GM23338 (cell line): Measurements from ENCODE around the gene CYP26B1. TPM values are rescaled to one million over a fixed set of nuclear protein-coding genes. Genes with fewer than 3 reads are reported as not detected.
"Not testable (repeated sequence)": the region's sequence is repeated elsewhere in the genome, so short reads cannot be mapped to it uniquely, and the experiment has no call there.

Experiments used
- ATAC-seq: fragments of 200-7000 bp; cut with Tn5 transposase; 3 replicates; pipeline ENCODE4 v1.9.1; 2020
- DNase-seq: peaks from one replicate; pipeline ENCODE4 v3.0.0-alpha.2; 2015; ENCODE audit warnings: low spot score
- H2AFZ ChIP-seq: fragments of 200-600 bp; sonication (generic); 2 replicates; pipeline ENCODE4 v1.8.0; 2016; ENCODE audit warnings: antibody characterized with exemption, mild to moderate bottlenecking, moderate library complexity
- H3F3A ChIP-seq: fragments of 200-600 bp; sonication (generic); replicated peaks from 2 replicates; pipeline ENCODE4 v1.8.0; 2017; ENCODE audit warnings: antibody characterized with exemption, mixed run types, low read depth
- H3K27ac ChIP-seq: fragments of 200-600 bp; sonication (generic); 2 replicates; pipeline ENCODE4 v1.6.1; 2016; ENCODE audit warnings: low read depth
- H3K27me3 ChIP-seq: fragments of 200-600 bp; sonication (generic); 2 replicates; pipeline ENCODE4 v1.8.0; 2016; ENCODE audit warnings: mild to moderate bottlenecking, mixed run types, moderate library complexity; ENCODE audit not compliant: insufficient read depth
- H3K36me3 ChIP-seq: fragments of 200-600 bp; sonication (generic); 2 replicates; pipeline ENCODE4 v1.8.0; 2016; ENCODE audit warnings: mild to moderate bottlenecking; ENCODE audit not compliant: insufficient read depth
- H3K4me1 ChIP-seq: fragments of 200-600 bp; sonication (generic); 2 replicates; pipeline ENCODE4 v1.8.0; 2016; ENCODE audit warnings: mild to moderate bottlenecking, moderate library complexity; ENCODE audit not compliant: insufficient read depth
- H3K4me2 ChIP-seq: fragments of 200-600 bp; sonication (generic); 2 replicates; pipeline ENCODE4 v1.7.1; 2017; ENCODE audit warnings: mixed run types
- H3K4me3 ChIP-seq: fragments of 200-600 bp; sonication (generic); 2 replicates; pipeline ENCODE4 v1.6.1; 2016; ENCODE audit warnings: mixed run types
- H3K79me2 ChIP-seq: fragments of 200-600 bp; sonication (generic); replicated peaks from 2 replicates; pipeline ENCODE4 v1.8.0; 2017; ENCODE audit warnings: mild to moderate bottlenecking; ENCODE audit not compliant: insufficient read depth
- H3K9me2 ChIP-seq: fragments of 200-600 bp; sonication (generic); 2 replicates; pipeline ENCODE4 v1.8.0; 2017; ENCODE audit not compliant: insufficient read depth
- H4K20me1 ChIP-seq: fragments of 200-600 bp; sonication (generic); replicated peaks from 2 replicates; pipeline ENCODE4 v1.8.0; 2017; ENCODE audit warnings: mild to moderate bottlenecking; ENCODE audit not compliant: insufficient read depth
- H3K27ac Mint-ChIP-seq: 2 replicates; pipeline ENCODE4 v1.8.0; 2020; ENCODE audit warnings: inconsistent platforms, mild to moderate bottlenecking, moderate library complexity, mixed read lengths
- H3K27me3 Mint-ChIP-seq: 3 replicates; pipeline ENCODE4 v1.8.0; 2022; ENCODE audit warnings: low read depth, mild to moderate bottlenecking, moderate library complexity, mixed read lengths, inconsistent platforms; ENCODE audit not compliant: insufficient read depth, poor library complexity
- H3K36me3 Mint-ChIP-seq: 3 replicates; pipeline ENCODE4 v1.8.0; 2021; ENCODE audit warnings: low read depth, mild to moderate bottlenecking, inconsistent platforms, moderate library complexity, mixed read lengths
- H3K4me1 Mint-ChIP-seq: 3 replicates; pipeline ENCODE4 v1.8.0; 2020; ENCODE audit warnings: mild to moderate bottlenecking, inconsistent platforms, mixed read lengths
- H3K4me3 Mint-ChIP-seq: 3 replicates; pipeline ENCODE4 v1.8.0; 2021; ENCODE audit warnings: moderate library complexity, mild to moderate bottlenecking, inconsistent platforms, mixed read lengths
- H3K9me3 Mint-ChIP-seq: 3 replicates; pipeline ENCODE4 v1.8.0; 2020; ENCODE audit warnings: moderate library complexity, mild to moderate bottlenecking, inconsistent platforms, mixed read lengths
- JUNB ChIP-seq: IDR thresholded peaks from one replicate; pipeline ENCODE4 v1.6.1; 2016; ENCODE audit warnings: antibody characterized with exemption; ENCODE audit not compliant: unreplicated experiment
- REST ChIP-seq: IDR thresholded peaks from one replicate; pipeline ENCODE4 v1.6.1; 2018; ENCODE audit warnings: antibody characterized with exemption; ENCODE audit not compliant: unreplicated experiment
- STAT1 ChIP-seq: IDR thresholded peaks from one replicate; pipeline ENCODE4 v1.6.1; 2016; ENCODE audit warnings: antibody characterized with exemption; ENCODE audit not compliant: unreplicated experiment
- ZNF114 ChIP-seq: fragments of 250-450 bp; sonication (Bioruptor Pico); IDR thresholded peaks from 2 replicates; pipeline ENCODE4 v1.5.0; 2020; ENCODE audit warnings: mild to moderate bottlenecking, moderate library complexity
- ZNF462 ChIP-seq: fragments of 250-450 bp; sonication (Bioruptor Pico); IDR thresholded peaks from 2 replicates; pipeline ENCODE4 v1.5.0; 2020; ENCODE audit warnings: mild to moderate bottlenecking, moderate library complexity
- polyA plus RNA-seq: library from polyadenylated mRNA; unstranded; fragments of >200 nt; fragmentation: Nextera tagmentation; extraction: Ambion mirVana; gene quantifications from 2 replicates; pipeline ENCODE4 v1.2.1, GENCODE V29; 2016
- total RNA-seq: library from RNA; depleted of rRNA; stranded (reverse); fragments of >200 nt; shearing (Covaris generic); gene quantifications from 2 replicates; pipeline ENCODE4 v1.2.3, GENCODE V29; 2014

The CYP26B1 gene
- total and polyA plus RNA-seq, 2 experiments from 2014 or later = 0.05 to 0.31 TPM

- H3K27ac Mint-ChIP-seq, H3K4me2 ChIP-seq, H3K27ac ChIP-seq, H3K4me1 ChIP-seq, H2AFZ ChIP-seq, H3K27me3 ChIP-seq, H3K9me2 ChIP-seq, H3K4me3 Mint-ChIP-seq, DNase-seq, H3K36me3 Mint-ChIP-seq, ATAC-seq, H3K79me2 ChIP-seq, H4K20me1 ChIP-seq, H3K27me3 Mint-ChIP-seq, H3K4me3 ChIP-seq, H3K4me1 Mint-ChIP-seq, H3F3A ChIP-seq, H3K36me3 ChIP-seq: not testable (repeated sequence)
- H3K9me3 Mint-ChIP-seq = peaks cover 11% of the 10 kb centered on the region; the same call in 2 of the 3 replicates
Measured at GRCh38 chr2:72086871-72087633, 60.6 kb downstream of the CYP26B1 start.

- H3K4me1 ChIP-seq = no peaks in the 10 kb centered on the region
- Mint-ChIP-seq H3K36me3 (no peaks in the 10 kb centered on the region; the same call in 2 of the 3 replicates), H3K9me3 (peaks cover 24% of the 10 kb centered on the region), H3K4me1 (peaks cover 7% of the 10 kb centered on the region), H3K27me3 (peaks cover 2% of the 10 kb centered on the region), H3K4me3 (no peak overlapping the region), H3K27ac (no peak overlapping the region)
- no peak overlapping the region for H3K27ac ChIP-seq
- no peak overlapping the region for H3K4me3 ChIP-seq
- H3K36me3 ChIP-seq = no peaks in the 10 kb centered on the region; the same call in 1 of the 2 replicates
- no peak for DNase-seq
- ATAC-seq = no peak
- H2AFZ ChIP-seq = no peak overlapping the region
- H3F3A ChIP-seq = no peaks in the 10 kb centered on the region
- no peaks in the 10 kb centered on the region for H3K9me2 ChIP-seq
- H3K27me3 ChIP-seq = no peaks in the 10 kb centered on the region
- no peak overlapping the region for H3K4me2 ChIP-seq
- TF ChIP-seq JUNB = no peak
- TF ChIP-seq ZNF462 (CRISPR knock-in tag) = no peak
- no peak for TF ChIP-seq REST
- no peak for TF ChIP-seq ZNF114 (CRISPR knock-in tag)
- no peak for TF ChIP-seq STAT1
- no peaks in the 10 kb centered on the region for H4K20me1 ChIP-seq
- no peaks in the 10 kb centered on the region for H3K79me2 ChIP-seq
Measured at GRCh38 chr2:72085513-72085912, 62.1 kb downstream of the CYP26B1 start.
